CD4-positive, CD25-positive, alpha-beta regulatory T cell (primary cell): Measurements from ENCODE around the gene CANT1. TPM values are rescaled to one million over a fixed set of nuclear protein-coding genes. Genes with fewer than 3 reads are reported as not detected.
"Not testable (repeated sequence)": the region's sequence is repeated elsewhere in the genome, so short reads cannot be mapped to it uniquely, and the experiment has no call there.

ENCODE experiments used
- ATAC-seq, 2 donors: fragments of 150-1000 bp; cut with Tn5 transposase; one replicate each; pipeline ENCODE4 v1.10.0; 2021; ENCODE audit warnings: low read depth in 2 of 2, moderate number of reproducible peaks in 2 of 2, moderate library complexity in 1 of 2
- DNase-seq, 3 donors: peaks; one replicate each; pipeline versions ENCODE4 v3.0.0 to v3.0.0-alpha.2; 2012 to 2022; ENCODE audit warnings: mixed read lengths in 1 of 3
- H3K27ac ChIP-seq: one replicate; pipeline ENCODE4 v1.7.0; 2013; ENCODE audit warnings: mild to moderate bottlenecking, low read length; ENCODE audit not compliant: insufficient read depth, poor library complexity, severe bottlenecking
- H3K27me3 ChIP-seq: one replicate; pipeline ENCODE4 v1.7.0; 2013; ENCODE audit warnings: low read length; ENCODE audit not compliant: control insufficient read depth, insufficient read depth
- H3K36me3 ChIP-seq: one replicate; pipeline ENCODE4 v1.7.0; 2013; ENCODE audit warnings: mild to moderate bottlenecking, low read length, moderate library complexity; ENCODE audit not compliant: control insufficient read depth, insufficient read depth
- H3K4me1 ChIP-seq: 2 replicates; pipeline ENCODE4 v1.7.0; 2013; ENCODE audit warnings: mild to moderate bottlenecking, low read length; ENCODE audit not compliant: insufficient read depth, control insufficient read depth, poor library complexity, severe bottlenecking
- H3K4me3 ChIP-seq: one replicate; pipeline ENCODE4 v1.7.0; 2013; ENCODE audit warnings: low read depth, mild to moderate bottlenecking, low read length, moderate library complexity
- H3K9me3 ChIP-seq, 2 experiments: 1 replicate in 1 of 2; 2 replicates in 1 of 2; pipeline ENCODE4 v1.7.0; 2013; ENCODE audit warnings: low read length in 2 of 2, mild to moderate bottlenecking in 1 of 2, moderate library complexity in 1 of 2; ENCODE audit not compliant: control insufficient read depth in 2 of 2
- H3K27ac Mint-ChIP-seq, 3 donors: one replicate each; pipeline ENCODE4 v1.8.0; 2020 to 2022; ENCODE audit warnings: mild to moderate bottlenecking in 3 of 3, mixed read lengths in 3 of 3, moderate library complexity in 2 of 3
- H3K27me3 Mint-ChIP-seq: one replicate; pipeline ENCODE4 v1.8.0; 2022; ENCODE audit warnings: mild to moderate bottlenecking, mixed read lengths
- H3K36me3 Mint-ChIP-seq: one replicate; pipeline ENCODE4 v1.8.0; 2020; ENCODE audit warnings: mixed read lengths
- H3K4me1 Mint-ChIP-seq, 4 donors: one replicate each; pipeline ENCODE4 v1.8.0; 2020 to 2022; ENCODE audit warnings: mixed read lengths in 4 of 4, mild to moderate bottlenecking in 1 of 4
- H3K4me3 Mint-ChIP-seq, 4 donors: one replicate each; pipeline ENCODE4 v1.8.0; 2020 to 2022; ENCODE audit warnings: mild to moderate bottlenecking in 4 of 4, mixed read lengths in 4 of 4, moderate library complexity in 3 of 4
- H3K9me3 Mint-ChIP-seq, 7 donors: one replicate each; pipeline ENCODE4 v1.8.0; 2020 to 2022; ENCODE audit warnings: mixed read lengths in 7 of 7, mild to moderate bottlenecking in 3 of 7, moderate library complexity in 2 of 7
- polyA plus RNA-seq, 4 donors: library from polyadenylated mRNA; unstranded; fragments of 300-500 nt; fragmentation: Illumina TruSeq; gene quantifications; one replicate each; pipeline ENCODE4 v1.2.3, GENCODE V29; 2021
- total RNA-seq: library from RNA; stranded (reverse); gene quantifications from one replicate; pipeline ENCODE4 v1.2.3, GENCODE V29; 2022

CANT1 gene
- total and polyA plus RNA-seq, 5 donors from 2014 or later, result 8.5 to 49.6 (median 9.9) TPM

- Mint-ChIP-seq H3K9me3 (peaks cover 0 to 2% (median 0%) of the 10 kb centered on the region in 7 donors), H3K4me1 (peaks cover 0 to 14% (median 7%) of the 10 kb centered on the region in 4 donors), H3K27me3 (peaks cover 67% of the 10 kb centered on the region), H3K4me3 (peak overlapping the region in 1 of 4 donors; percentile 89), H3K27ac (no peak overlapping the region), H3K36me3 (no peaks in the 10 kb centered on the region)
- H3K4me3 ChIP-seq, result no peak overlapping the region
- peaks cover 3% of the 10 kb centered on the region for H3K27me3 ChIP-seq
- no peak overlapping the region for H3K27ac ChIP-seq
- no peak for ATAC-seq
- no peak for DNase-seq
- no peaks in the 10 kb centered on the region for H3K36me3 ChIP-seq
- H3K4me1 ChIP-seq, result peaks cover 12% of the 10 kb centered on the region
- H3K9me3 ChIP-seq, result no peaks in the 10 kb centered on the region
Observed at GRCh38 chr17:79022507-79022991, 13.0 kb upstream of the CANT1 start.

- H3K36me3 ChIP-seq, DNase-seq, H3K4me3 Mint-ChIP-seq, H3K9me3 ChIP-seq, H3K27me3 ChIP-seq, H3K9me3 Mint-ChIP-seq, ATAC-seq, H3K27ac ChIP-seq, H3K27ac Mint-ChIP-seq, H3K4me3 ChIP-seq, H3K36me3 Mint-ChIP-seq: not testable (repeated sequence)
- peaks cover 0 to 14% (median 7%) of the 10 kb centered on the region in 4 donors for H3K4me1 Mint-ChIP-seq
- H3K4me1 ChIP-seq, result peaks cover 12% of the 10 kb centered on the region
- H3K27me3 Mint-ChIP-seq, result peaks cover 66% of the 10 kb centered on the region
Observed at GRCh38 chr17:79021929-79022328, 12.4 kb upstream of the CANT1 start.

- Mint-ChIP-seq H3K9me3 (peaks cover 0 to 1% (median 0%) of the 10 kb centered on the region in 7 donors), H3K4me1 (peaks cover 0 to 14% (median 7%) of the 10 kb centered on the region in 4 donors), H3K27me3 (peaks cover 67% of the 10 kb centered on the region), H3K27ac (no peak overlapping the region), H3K4me3 (no peak overlapping the region), H3K36me3 (no peaks in the 10 kb centered on the region)
- no peak overlapping the region for H3K27ac ChIP-seq
- no peak for DNase-seq
- ATAC-seq, result no peak
- H3K9me3 ChIP-seq, result peaks cover 0 to 5% of the 10 kb centered on the region in 2 experiments
- H3K4me1 ChIP-seq, result peaks cover 12% of the 10 kb centered on the region
- no peak overlapping the region for H3K4me3 ChIP-seq
- H3K36me3 ChIP-seq, result no peaks in the 10 kb centered on the region
- peaks cover 3% of the 10 kb centered on the region for H3K27me3 ChIP-seq
Observed at GRCh38 chr17:79020631-79021301, 11.2 kb upstream of the CANT1 start.

- no peak overlapping the region for H3K27ac Mint-ChIP-seq
- peak in 2 of 3 donors; percentile 47 to 75 for DNase-seq
- H3K9me3 ChIP-seq, result peaks cover 0 to 7% of the 10 kb centered on the region in 2 experiments
- H3K4me3 Mint-ChIP-seq, result peak overlapping the region in 1 of 4 donors; percentile 0
- peaks cover 0 to 10% (median 5%) of the 10 kb centered on the region in 4 donors for H3K4me1 Mint-ChIP-seq
- H3K4me1 ChIP-seq, result peaks cover 12% of the 10 kb centered on the region
- H3K27me3 ChIP-seq, result peaks cover 3% of the 10 kb centered on the region
- peaks cover 64% of the 10 kb centered on the region for H3K27me3 Mint-ChIP-seq
- ATAC-seq, result peak; percentile 52 to 54
- H3K4me3 ChIP-seq, result no peak overlapping the region
- no peak overlapping the region for H3K27ac ChIP-seq
- H3K9me3 Mint-ChIP-seq, result peaks cover 0 to 1% (median 0%) of the 10 kb centered on the region in 7 donors
- no peaks in the 10 kb centered on the region for H3K36me3 Mint-ChIP-seq
- H3K36me3 ChIP-seq, result no peaks in the 10 kb centered on the region
Observed at GRCh38 chr17:79019632-79020584, 10.3 kb upstream of the CANT1 start.

GRCh38 chr17:79019261-79019631, 9.7 kb upstream of the CANT1 start:
- DNase-seq (no peak), ATAC-seq (no peak)
- Mint-ChIP-seq H3K4me1 (peaks cover 0 to 7% (median 2%) of the 10 kb centered on the region in 4 donors), H3K4me3 (peak overlapping the region in 1 of 4 donors; percentile 0), H3K27me3 (peaks cover 65% of the 10 kb centered on the region), H3K27ac (no peak overlapping the region), H3K36me3 (no peaks in the 10 kb centered on the region), H3K9me3 (peaks cover 0 to 1% (median 0%) of the 10 kb centered on the region in 7 donors)
- Histone ChIP-seq H3K4me3 (no peak overlapping the region), H3K4me1 (peaks cover 6% of the 10 kb centered on the region), H3K36me3 (no peaks in the 10 kb centered on the region), H3K9me3 (peaks cover 0 to 7% of the 10 kb centered on the region in 2 experiments), H3K27me3 (peaks cover 3% of the 10 kb centered on the region), H3K27ac (no peak overlapping the region)

GRCh38 chr17:79018370-79018695, 8.8 kb upstream of the CANT1 start:
- Histone ChIP-seq H3K36me3 (no peaks in the 10 kb centered on the region), H3K9me3 (peaks cover 0 to 7% of the 10 kb centered on the region in 2 experiments), H3K4me3 (no peak overlapping the region), H3K27ac (no peak overlapping the region), H3K4me1 (no peaks in the 10 kb centered on the region), H3K27me3 (peaks cover 3% of the 10 kb centered on the region)
- H3K9me3 Mint-ChIP-seq, result peaks cover 0 to 5% (median 0%) of the 10 kb centered on the region in 7 donors
- ATAC-seq, result no peak
- H3K4me3 Mint-ChIP-seq, result no peak overlapping the region
- no peaks in the 10 kb centered on the region for H3K36me3 Mint-ChIP-seq
- DNase-seq, result no peak
- peaks cover 0 to under 1% (median 0%) of the 10 kb centered on the region in 4 donors for H3K4me1 Mint-ChIP-seq
- peaks cover 66% of the 10 kb centered on the region for H3K27me3 Mint-ChIP-seq
- H3K27ac Mint-ChIP-seq, result no peak overlapping the region

- H3K9me3 ChIP-seq, result peaks cover 0 to 7% of the 10 kb centered on the region in 2 experiments
- Mint-ChIP-seq H3K4me1 (no peaks in the 10 kb centered on the region), H3K4me3 (no peak overlapping the region), H3K27ac (no peak overlapping the region), H3K9me3 (peaks cover 0 to 5% (median 0%) of the 10 kb centered on the region in 7 donors), H3K27me3 (peaks cover 60% of the 10 kb centered on the region), H3K36me3 (no peaks in the 10 kb centered on the region)
- no peaks in the 10 kb centered on the region for H3K4me1 ChIP-seq
- H3K27ac ChIP-seq, result no peak overlapping the region
- H3K4me3 ChIP-seq, result no peak overlapping the region
- H3K27me3 ChIP-seq, result peaks cover 3% of the 10 kb centered on the region
- no peaks in the 10 kb centered on the region for H3K36me3 ChIP-seq
- ATAC-seq (no peak), DNase-seq (no peak)
Observed at GRCh38 chr17:79017546-79018369, 8.2 kb upstream of the CANT1 start.
